A549 (cell line): Measurements from ENCODE around the gene NANOS3. TPM values are rescaled to one million over a fixed set of nuclear protein-coding genes. Genes with fewer than 3 reads are reported as not detected.
A peak's percentile ranks its signal among the peaks of the same experiment; 100 is the strongest.

ENCODE experiments used
- ATAC-seq, 2 experiments: fragments of 200-7000 bp in 1 of 2; fragments of >200 bp in 1 of 2; cut with Nextera tagmentation in 1 of 2; cut with Tn5 transposase in 1 of 2; 3 replicates each; pipeline versions ENCODE4 v1.8.0 to v1.9.1; 2018 to 2020; ENCODE audit warnings: mild to moderate bottlenecking in 1 of 2, moderate library complexity in 1 of 2
- CTCF ChIA-PET: fragments of 300-600 bp; sonication (Branson Sonifier 250); formaldehyde crosslinking; extraction: SDS; loops from one replicate; lab custom pipeline; 2021; ENCODE audit warnings: antibody characterized with exemption, inconsistent platforms; lab: Yijun Ruan, JAX
- POLR2A ChIA-PET: fragments of 350-600 bp; formaldehyde crosslinking; extraction: SDS; loops from one replicate; lab custom pipeline; 2021; ENCODE audit warnings: antibody characterized with exemption, inconsistent platforms; lab: Yijun Ruan, JAX
- DNase-seq, 2 experiments: peaks; one replicate each; pipeline versions ENCODE4 v3.0.0 to v3.0.0-alpha.2; 2011 to 2016; ENCODE audit warnings: low read depth in 1 of 2, low spot score in 1 of 2
- FAIRE-seq: peaks from 2 replicates; lab custom pipeline; 2011; peaks lifted over from hg19 to GRCh38; lab: Jason Lieb, UNC
- H3K27ac ChIP-seq, 2 experiments: fragments of >200 bp; sonication (Bioruptor Twin); formaldehyde crosslinking; 3 replicates each; pipeline ENCODE4 v1.5.1; 2016 to 2017
- H3K4me1 ChIP-seq: fragments of >200 bp; sonication (Bioruptor Twin); formaldehyde crosslinking; 3 replicates; pipeline ENCODE4 v1.6.1; 2016
- H3K4me2 ChIP-seq: fragments of >200 bp; sonication (Bioruptor Twin); formaldehyde crosslinking; 3 replicates; pipeline ENCODE4 v1.6.1; 2016
- H3K4me3 ChIP-seq: fragments of >200 bp; sonication (Bioruptor Twin); formaldehyde crosslinking; 3 replicates; pipeline ENCODE4 v1.5.1; 2016
- H3K9me3 ChIP-seq: fragments of >200 bp; sonication (Bioruptor Twin); formaldehyde crosslinking; 3 replicates; pipeline ENCODE4 v1.6.1; 2016
- CTCF ChIP-seq: fragments of >200 bp; sonication (Bioruptor Twin); formaldehyde crosslinking; IDR thresholded peaks from 3 replicates; pipeline ENCODE4 v1.5.1; 2016
- E2F6 ChIP-seq: IDR thresholded peaks from 2 replicates; pipeline ENCODE4 v1.6.1; 2012; ENCODE audit warnings: low read depth, borderline replicate concordance
- EP300 ChIP-seq, 2 experiments: fragments of >200 bp; sonication (Bioruptor Twin); formaldehyde crosslinking; IDR thresholded peaks; 2 replicates in 1 of 2; 3 replicates in 1 of 2; pipeline ENCODE4 v1.6.1; 2016 to 2017
- ESRRA ChIP-seq: fragments of 150-350 bp; IDR thresholded peaks from 2 replicates; pipeline ENCODE4 v1.6.1; 2014; ENCODE audit warnings: mild to moderate bottlenecking, low read length, borderline replicate concordance
- FOSB ChIP-seq: fragments of 250-450 bp; sonication (Bioruptor Pico); IDR thresholded peaks from 2 replicates; pipeline ENCODE4 v1.5.0; 2020; ENCODE audit warnings: mild to moderate bottlenecking, moderate library complexity
- FOSL2 ChIP-seq, 2 experiments: fragments of 450-650 bp in 1 of 2; fragments of >200 bp in 1 of 2; sonication (Bioruptor Twin) in 1 of 2; formaldehyde crosslinking; IDR thresholded peaks; 2 replicates each; pipeline versions ENCODE4 v1.5.0 to v1.6.1; 2016 to 2020; ENCODE audit warnings: mild to moderate bottlenecking in 1 of 2, moderate library complexity in 1 of 2
- HDAC2 ChIP-seq: fragments of 200-600 bp; sonication (generic); IDR thresholded peaks from 2 replicates; pipeline ENCODE4 v1.6.1; 2016
- HOXA7 ChIP-seq: fragments of 250-450 bp; sonication (Bioruptor Pico); IDR thresholded peaks from 2 replicates; pipeline ENCODE4 v1.5.0; 2020; ENCODE audit warnings: mild to moderate bottlenecking, moderate library complexity
- HOXB13 ChIP-seq: fragments of 250-450 bp; sonication (Bioruptor Pico); IDR thresholded peaks from 2 replicates; pipeline ENCODE4 v1.5.0; 2020; ENCODE audit warnings: low read depth, mild to moderate bottlenecking, moderate library complexity
- JUNB ChIP-seq: fragments of >200 bp; sonication (Bioruptor Twin); formaldehyde crosslinking; IDR thresholded peaks from 2 replicates; pipeline ENCODE4 v1.6.1; 2016
- KDM1A ChIP-seq: fragments of 200-600 bp; sonication (generic); IDR thresholded peaks from 2 replicates; pipeline ENCODE4 v1.6.1; 2016; ENCODE audit warnings: low read depth, mild to moderate bottlenecking
- MAZ ChIP-seq: fragments of 150-350 bp; IDR thresholded peaks from 2 replicates; pipeline ENCODE4 v1.6.1; 2014; ENCODE audit warnings: antibody characterized with exemption, low read depth, low read length, borderline replicate concordance
- NPAS2 ChIP-seq: fragments of 250-450 bp; sonication (Bioruptor Pico); IDR thresholded peaks from 2 replicates; pipeline ENCODE4 v1.8.0; 2022; ENCODE audit warnings: mild to moderate bottlenecking, moderate library complexity, borderline replicate concordance
- NR3C1 ChIP-seq: fragments of >200 bp; sonication (Bioruptor Twin); formaldehyde crosslinking; IDR thresholded peaks from 3 replicates; pipeline ENCODE4 v1.6.1; 2017
- PHF8 ChIP-seq: fragments of 200-600 bp; sonication (generic); IDR thresholded peaks from 2 replicates; pipeline ENCODE4 v1.6.1; 2016; ENCODE audit warnings: low read depth, mild to moderate bottlenecking, antibody characterized with exemption, moderate library complexity, borderline replicate concordance
- POLR2AphosphoS2 ChIP-seq: conservative IDR thresholded peaks from 2 replicates; pipeline ENCODE4 v1.6.1; 2012; ENCODE audit warnings: low read length, improper control_type of control experiment, inconsistent platforms
- RAD21 ChIP-seq, 2 experiments: fragments of >200 bp in 1 of 2; sonication (Bioruptor Twin) in 1 of 2; formaldehyde crosslinking in 1 of 2; IDR thresholded peaks in 1 of 2; conservative IDR thresholded peaks in 1 of 2; 2 replicates in 1 of 2; 3 replicates in 1 of 2; pipeline ENCODE4 v1.6.1; 2012 to 2018; ENCODE audit warnings: inconsistent platforms in 1 of 2
- RCOR1 ChIP-seq: fragments of 150-350 bp; IDR thresholded peaks from 2 replicates; pipeline ENCODE4 v1.6.1; 2014; ENCODE audit warnings: antibody characterized with exemption, low read length, low read depth
- RNF2 ChIP-seq: fragments of 200-600 bp; sonication (generic); IDR thresholded peaks from 2 replicates; pipeline ENCODE4 v1.6.1; 2016; ENCODE audit warnings: low read depth, mild to moderate bottlenecking, antibody characterized with exemption, moderate library complexity, borderline replicate concordance
- SMC3 ChIP-seq: fragments of >200 bp; sonication (Bioruptor Twin); formaldehyde crosslinking; IDR thresholded peaks from 3 replicates; pipeline ENCODE4 v1.6.1; 2018; ENCODE audit warnings: inconsistent platforms
- TFCP2L1 ChIP-seq: fragments of 250-450 bp; sonication (Bioruptor Pico); IDR thresholded peaks from 2 replicates; pipeline ENCODE4 v1.5.0; 2021; ENCODE audit warnings: mild to moderate bottlenecking
- USF2 ChIP-seq: fragments of 450-650 bp; IDR thresholded peaks from 2 replicates; pipeline ENCODE4 v1.6.1; 2014; ENCODE audit warnings: antibody characterized with exemption
- ZC3H11A ChIP-seq: fragments of 450-650 bp; IDR thresholded peaks from 2 replicates; pipeline ENCODE4 v1.6.1; 2014; ENCODE audit warnings: antibody characterized with exemption, mild to moderate bottlenecking
- WGBS: methylation state at CpG from one replicate; pipeline ENCODE4 v1.1.6; 2017; ENCODE audit errors: missing lambda C conversion rate; 5-methylcytosine and 5-hydroxymethylcytosine counted together
- polyA plus RNA-seq, 4 experiments: library from polyadenylated mRNA; depleted of rRNA in 3 of 4; stranded (reverse); fragments of >200 nt; fragmentation: RNase III in 1 of 4; extraction: RNeasy Plus Mini Kit Qiagen cat#74134 plus additional on column Dnase treatment in 1 of 4; gene quantifications; 2 replicates in 3 of 4; 3 replicates in 1 of 4; pipeline ENCODE4 v1.2.3, GENCODE V29; 2011 to 2017
- TF ChIP-seq, protein P1 (sequence below): fragments of >200 bp; sonication (Bioruptor Twin); formaldehyde crosslinking; IDR thresholded peaks from 3 replicates; pipeline ENCODE4 v1.6.1; 2016
- TF ChIP-seq, protein P2 (sequence below): IDR thresholded peaks from 2 replicates; pipeline ENCODE4 v1.6.1; 2012

NANOS3 gene
- polyA plus RNA-seq, 2 of the 4 experiments (the other 2 are of a cell fraction): 0.31 to 1.2 TPM

- TF ChIP-seq, protein P1, sequence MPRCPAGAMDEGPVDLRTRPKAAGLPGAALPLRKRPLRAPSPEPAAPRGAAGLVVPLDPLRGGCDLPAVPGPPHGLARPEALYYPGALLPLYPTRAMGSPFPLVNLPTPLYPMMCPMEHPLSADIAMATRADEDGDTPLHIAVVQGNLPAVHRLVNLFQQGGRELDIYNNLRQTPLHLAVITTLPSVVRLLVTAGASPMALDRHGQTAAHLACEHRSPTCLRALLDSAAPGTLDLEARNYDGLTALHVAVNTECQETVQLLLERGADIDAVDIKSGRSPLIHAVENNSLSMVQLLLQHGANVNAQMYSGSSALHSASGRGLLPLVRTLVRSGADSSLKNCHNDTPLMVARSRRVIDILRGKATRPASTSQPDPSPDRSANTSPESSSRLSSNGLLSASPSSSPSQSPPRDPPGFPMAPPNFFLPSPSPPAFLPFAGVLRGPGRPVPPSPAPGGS: no peak
- TF ChIP-seq EP300 (IDR thresholded peaks at IDR 0.05): no peak
- no peak for TF ChIP-seq MAZ
- no peak; the same call in none of the 2 replicates for TF ChIP-seq HOXA7 (CRISPR knock-in tag)
- no peak for TF ChIP-seq ESRRA
- no peak for TF ChIP-seq CTCF
Measured at GRCh38 chr19:13838435-13839129, 38.4 kb upstream of the NANOS3 start (continued).

DNA sequence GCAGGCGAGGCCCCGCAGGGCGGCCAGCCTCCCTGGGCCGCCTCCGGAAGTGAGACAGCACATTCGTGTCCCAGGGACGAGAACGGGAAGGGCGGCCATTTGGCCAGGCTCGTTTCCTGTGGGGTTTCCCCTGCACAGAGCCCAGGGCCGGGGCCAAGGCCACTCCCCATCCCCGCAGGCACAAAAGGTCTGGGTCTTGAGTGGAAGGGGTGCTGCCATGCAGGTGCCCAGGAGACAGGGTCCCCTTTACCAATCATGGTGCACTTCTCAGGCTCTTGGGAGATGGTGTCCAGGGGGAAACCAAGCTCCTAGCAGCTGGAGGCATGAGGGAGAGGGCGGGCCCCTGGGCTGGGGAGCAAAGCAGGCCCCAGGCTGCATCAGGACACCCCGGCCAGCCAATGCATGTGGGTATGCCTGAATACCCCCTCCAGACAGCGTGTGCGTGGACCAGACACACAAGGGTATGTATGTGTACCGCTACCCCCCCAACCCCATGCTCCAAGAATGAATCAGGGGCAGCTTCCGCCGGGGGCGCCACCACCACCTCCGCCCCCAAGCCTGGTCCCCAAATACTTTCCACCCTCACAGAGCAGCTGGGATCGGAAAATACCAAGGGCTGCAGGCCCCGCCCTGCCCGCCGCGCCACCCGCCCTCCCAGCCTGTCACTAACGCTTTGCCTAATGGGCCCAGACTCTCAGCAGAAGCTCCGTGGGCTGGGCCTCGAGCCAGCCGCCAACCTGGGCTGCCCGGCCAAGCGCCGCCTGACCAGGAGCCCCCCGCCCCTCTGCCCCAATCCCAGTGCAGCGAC, 37.6 kb upstream of the NANOS3 start:
- Histone ChIP-seq H3K4me2 (peak overlapping the region; percentile 100), H3K4me1 (peaks cover 57% of the 10 kb centered on the region), H3K4me3 (peak overlapping the region; percentile 95), H3K27ac (peak overlapping the region; percentile 100), H3K9me3 (no peaks in the 10 kb centered on the region)
- CTCF ChIA-PET: interaction anchor here (0.8 to 10.7 kb wide), 2 partner anchors 17 to 33 kb away, joined by 4 to 271 read pairs; no protein-coding TSS in a partner anchor
- DNase-seq: peak in 1 of 2 experiments; percentile 57
- POLR2A ChIA-PET: interaction anchor here (0.9 to 4.2 kb wide), 6 partner anchors 8 to 41 kb away, joined by 3 to 41 read pairs (median 8); no protein-coding TSS in a partner anchor
- no peak for FAIRE-seq
- WGBS: 0% methylated on average over 5 of the region's 36 CpGs
- ATAC-seq: peak in 1 of 2 experiments; percentile 9; a peak in 3 of 6 replicates
- TF ChIP-seq RNF2 (no peak), NPAS2 (CRISPR knock-in tag) (no peak), NR3C1 (no peak), SMC3 (no peak), CTCF (no peak), FOSL2 (IDR thresholded peaks at IDR 0.05) (no peak), FOSL2 (CRISPR knock-in tag; IDR thresholded peaks at IDR 0.05) (no peak), HOXA7 (CRISPR knock-in tag) (peak; percentile 67), FOSB (CRISPR knock-in tag) (no peak; the same call in 1 of the 2 replicates), HDAC2 (no peak), ZC3H11A (no peak), PHF8 (no peak), POLR2AphosphoS2 (peak; percentile 83), RAD21 (conservative IDR thresholded peaks at IDR 0.05 in 1 of 2, IDR thresholded peaks at IDR 0.05 in 1 of 2) (no peak), USF2 (no peak), HOXB13 (CRISPR knock-in tag) (no peak), E2F6 (no peak), JUNB (no peak), RCOR1 (no peak), KDM1A (no peak), TFCP2L1 (CRISPR knock-in tag) (0 out of 2 replicates have a peak, but pooled peaks have one; percentile 63)
- TF ChIP-seq, protein P2, sequence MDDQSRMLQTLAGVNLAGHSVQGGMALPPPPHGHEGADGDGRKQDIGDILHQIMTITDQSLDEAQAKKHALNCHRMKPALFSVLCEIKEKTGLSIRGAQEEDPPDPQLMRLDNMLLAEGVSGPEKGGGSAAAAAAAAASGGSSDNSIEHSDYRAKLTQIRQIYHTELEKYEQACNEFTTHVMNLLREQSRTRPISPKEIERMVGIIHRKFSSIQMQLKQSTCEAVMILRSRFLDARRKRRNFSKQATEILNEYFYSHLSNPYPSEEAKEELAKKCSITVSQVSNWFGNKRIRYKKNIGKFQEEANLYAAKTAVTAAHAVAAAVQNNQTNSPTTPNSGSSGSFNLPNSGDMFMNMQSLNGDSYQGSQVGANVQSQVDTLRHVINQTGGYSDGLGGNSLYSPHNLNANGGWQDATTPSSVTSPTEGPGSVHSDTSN: no peak
